Mucosa of rectum (tissue), 2 donors: ENCODE results near the gene KRTAP9-6.
"Not testable (repeated sequence)": the region's sequence is repeated elsewhere in the genome, so short reads cannot be mapped to it uniquely, and the experiment has no call there.

ENCODE experiments used
- H3K27ac ChIP-seq, 2 donors: one replicate each; pipeline ENCODE4 v1.7.0; 2013; ENCODE audit warnings: inconsistent platforms in 2 of 2, low read depth in 2 of 2, low read length in 2 of 2
- H3K27me3 ChIP-seq, 2 donors: one replicate each; pipeline ENCODE4 v1.7.0; 2013; ENCODE audit warnings: low read length in 2 of 2; ENCODE audit not compliant: control insufficient read depth in 2 of 2, insufficient read depth in 2 of 2
- H3K36me3 ChIP-seq, 2 donors: one replicate each; pipeline ENCODE4 v1.7.0; 2013; ENCODE audit warnings: low read length in 2 of 2; ENCODE audit not compliant: control insufficient read depth in 2 of 2, insufficient read depth in 2 of 2
- H3K4me1 ChIP-seq, 2 donors: one replicate each; pipeline ENCODE4 v1.7.0; 2013; ENCODE audit warnings: low read length in 2 of 2, mild to moderate bottlenecking in 1 of 2; ENCODE audit not compliant: control insufficient read depth in 2 of 2, insufficient read depth in 2 of 2
- H3K4me3 ChIP-seq, 2 donors: one replicate each; pipeline ENCODE4 v1.7.0; 2013; ENCODE audit warnings: low read length in 2 of 2
- H3K9ac ChIP-seq, 2 donors: one replicate each; pipeline ENCODE4 v1.7.0; 2013; ENCODE audit warnings: low read length in 2 of 2, low read depth in 1 of 2, mild to moderate bottlenecking in 1 of 2
- H3K9me3 ChIP-seq, 2 donors: one replicate each; pipeline ENCODE4 v1.7.0; 2013; ENCODE audit warnings: low read length in 2 of 2; ENCODE audit not compliant: control insufficient read depth in 2 of 2
- donor health status: healthy.
- donor health status: Normal muscosa, but diverticular disease.

Gene KRTAP9-6

DNA sequence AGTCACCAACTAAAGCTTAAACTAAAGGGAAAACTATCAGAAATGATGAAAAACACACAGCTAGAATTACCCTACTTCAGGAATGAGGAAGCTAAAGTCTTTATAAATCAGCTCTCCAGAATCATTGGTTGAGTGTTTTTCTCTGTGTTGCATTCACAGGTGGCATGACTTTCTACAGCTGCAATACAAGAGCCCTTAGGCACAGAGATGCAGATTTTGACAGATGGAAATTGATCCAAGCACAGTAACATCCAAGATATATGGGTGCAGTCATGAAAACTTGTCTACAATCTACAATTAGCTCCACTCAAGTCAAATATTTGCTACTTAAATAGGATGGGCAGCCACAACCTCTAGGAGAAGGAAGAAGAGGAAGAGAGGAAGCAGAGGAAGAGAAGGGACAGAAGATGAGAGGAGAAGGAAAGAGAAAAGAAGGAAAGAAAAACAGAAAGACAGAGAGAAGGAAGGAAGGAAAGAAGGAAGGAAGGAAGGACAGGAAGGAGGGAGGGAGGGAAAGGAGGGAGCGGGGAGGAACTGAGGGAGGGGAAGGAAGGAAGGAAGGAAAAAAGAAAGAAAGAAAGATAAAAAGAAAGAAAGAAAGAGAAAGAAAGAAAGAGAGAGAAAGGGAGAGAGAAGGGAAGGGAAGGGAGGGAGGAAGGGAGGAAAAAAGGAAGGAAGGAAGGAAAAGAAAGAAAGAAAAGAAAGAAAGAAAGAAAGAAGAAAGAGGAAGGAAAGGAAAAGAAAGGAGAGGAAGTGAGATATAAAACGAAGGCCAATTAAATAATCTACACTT lies 18.0 kb upstream of the KRTAP9-6 start:
- H3K4me1 ChIP-seq, H3K4me3 ChIP-seq, H3K9me3 ChIP-seq, H3K9ac ChIP-seq, H3K36me3 ChIP-seq, H3K27ac ChIP-seq, H3K27me3 ChIP-seq: not testable (repeated sequence)

DNA sequence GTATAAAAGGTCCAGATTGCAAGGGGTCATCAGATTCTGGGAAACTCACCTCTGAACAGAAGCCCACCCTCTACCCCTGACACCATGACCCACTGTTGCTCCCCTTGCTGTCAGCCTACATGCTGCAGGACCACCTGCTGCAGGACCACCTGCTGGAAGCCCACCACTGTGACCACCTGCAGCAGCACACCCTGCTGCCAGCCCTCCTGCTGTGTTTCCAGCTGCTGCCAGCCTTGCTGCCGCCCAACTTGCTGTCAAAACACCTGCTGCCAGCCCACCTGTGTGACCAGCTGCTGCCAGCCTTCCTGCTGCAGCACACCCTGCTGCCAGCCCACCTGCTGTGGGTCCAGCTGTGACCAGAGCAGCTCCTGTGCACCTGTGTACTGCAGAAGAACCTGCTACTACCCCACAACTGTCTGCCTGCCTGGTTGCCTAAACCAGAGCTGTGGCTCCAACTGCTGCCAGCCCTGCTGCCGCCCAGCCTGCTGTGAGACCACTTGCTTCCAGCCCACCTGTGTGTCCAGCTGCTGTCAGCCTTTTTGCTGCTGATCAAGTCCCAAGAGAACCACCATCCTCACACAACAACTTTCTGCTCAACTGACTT lies 15.4 kb upstream of the KRTAP9-6 start, which contains the start of gene KRTAP9-4:
KRTAP9-4 (plus strand) TSS at position 51 of the 604 bp plus-strand sequence; CDS start at position 85, 34 bp downstream.
- not testable (repeated sequence) for H3K9me3 ChIP-seq, H3K4me3 ChIP-seq, H3K4me1 ChIP-seq, H3K9ac ChIP-seq, H3K27me3 ChIP-seq, H3K36me3 ChIP-seq, H3K27ac ChIP-seq

DNA sequence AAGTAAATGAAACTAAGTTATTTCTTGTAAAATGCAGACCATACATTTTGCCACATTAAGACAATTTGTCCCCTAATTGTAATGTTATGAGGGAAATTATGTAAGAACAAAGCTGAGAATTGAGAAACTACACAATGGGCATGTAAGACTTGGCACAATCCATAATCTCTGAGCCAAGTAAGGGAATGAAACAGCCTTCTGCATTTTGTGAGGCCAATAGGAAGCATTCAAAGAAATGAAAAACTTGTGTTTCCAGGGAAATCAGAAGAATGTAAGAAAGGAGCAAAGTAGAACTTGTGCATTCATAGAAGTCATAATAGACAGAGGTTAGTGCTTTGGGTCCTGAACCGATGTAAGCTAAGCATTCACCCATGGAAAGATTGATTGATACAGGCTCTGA lies 13.9 kb upstream of the KRTAP9-6 start:
- no peak overlapping the region for H3K27ac ChIP-seq
- H3K27me3 ChIP-seq = peaks cover 5 to 6% of the 10 kb centered on the region in 2 donors
- H3K4me3 ChIP-seq = no peak overlapping the region
- no peaks in the 10 kb centered on the region for H3K9me3 ChIP-seq
- no peaks in the 10 kb centered on the region for H3K36me3 ChIP-seq
- no peak overlapping the region for H3K9ac ChIP-seq
- no peaks in the 10 kb centered on the region for H3K4me1 ChIP-seq

DNA sequence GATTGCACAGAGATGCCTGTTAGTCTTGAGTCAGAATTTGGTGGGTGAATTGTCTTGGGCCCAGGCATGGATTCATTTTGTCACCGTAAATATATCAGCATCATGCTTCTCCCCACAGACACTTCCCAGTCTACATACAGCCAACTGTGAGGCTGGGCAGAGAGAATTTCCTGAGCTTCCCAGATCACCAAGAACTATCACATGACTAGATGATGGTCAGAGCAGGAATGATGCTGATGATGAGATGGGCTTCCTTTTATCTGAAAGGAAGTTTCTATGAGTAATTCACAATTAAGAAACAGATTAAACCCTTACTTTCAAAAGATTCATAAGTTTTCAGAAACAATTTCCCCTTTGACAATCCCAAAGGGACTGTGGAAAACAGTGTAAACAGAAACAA lies 10.3 kb upstream of the KRTAP9-6 start:
- peaks cover 11 to 18% of the 10 kb centered on the region in 2 donors for H3K27me3 ChIP-seq
- no peak overlapping the region for H3K4me3 ChIP-seq
- H3K36me3 ChIP-seq = no peaks in the 10 kb centered on the region
- no peak overlapping the region for H3K27ac ChIP-seq
- no peaks in the 10 kb centered on the region for H3K4me1 ChIP-seq
- no peaks in the 10 kb centered on the region for H3K9me3 ChIP-seq
- no peak overlapping the region for H3K9ac ChIP-seq

DNA sequence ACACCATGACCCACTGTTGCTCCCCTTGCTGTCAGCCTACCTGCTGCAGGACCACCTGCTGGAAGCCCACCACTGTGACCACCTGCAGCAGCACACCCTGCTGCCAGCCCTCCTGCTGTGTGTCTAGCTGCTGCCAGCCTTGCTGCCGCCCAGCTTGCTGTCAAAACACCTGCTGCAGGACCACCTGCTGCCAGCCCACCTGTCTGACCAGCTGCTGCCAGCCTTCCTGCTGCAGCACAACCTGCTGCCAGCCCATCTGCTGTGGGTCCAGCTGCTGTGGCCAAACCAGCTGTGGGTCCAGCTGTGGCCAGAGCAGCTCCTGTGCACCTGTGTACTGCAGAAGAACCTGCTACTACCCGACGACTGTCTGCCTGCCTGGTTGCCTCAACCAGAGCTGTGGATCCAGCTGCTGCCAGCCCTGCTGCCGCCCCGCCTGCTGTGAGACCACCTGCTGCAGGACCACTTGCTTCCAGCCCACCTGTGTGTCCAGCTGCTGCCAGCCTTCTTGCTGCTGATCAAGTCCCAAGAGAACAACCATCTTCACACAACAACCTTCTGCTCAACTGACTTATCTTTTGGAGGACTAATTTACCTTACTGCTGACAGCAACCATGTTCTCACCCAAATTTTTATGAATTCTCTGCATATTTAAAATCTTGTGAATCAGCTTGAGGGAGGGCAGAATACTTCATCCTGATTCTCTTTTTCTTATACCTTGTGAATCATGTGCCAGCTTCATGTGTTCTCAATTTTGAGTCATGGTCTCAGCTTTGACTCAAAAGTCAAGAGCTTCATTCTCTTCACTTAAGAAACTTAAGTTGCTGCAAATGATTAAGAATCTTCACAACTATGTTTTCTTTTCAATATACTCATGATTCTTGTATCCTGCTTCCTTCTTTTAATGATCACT lies 9.5 kb upstream of the KRTAP9-6 start, which contains the start of gene KRTAP9-9:
KRTAP9-9 (plus strand) TSS at position 4 of the 910 bp plus-strand sequence.
- not testable (repeated sequence) for H3K27ac ChIP-seq, H3K36me3 ChIP-seq, H3K9me3 ChIP-seq, H3K9ac ChIP-seq, H3K4me3 ChIP-seq, H3K4me1 ChIP-seq
- peaks cover 11 to 18% of the 10 kb centered on the region in 2 donors for H3K27me3 ChIP-seq

DNA sequence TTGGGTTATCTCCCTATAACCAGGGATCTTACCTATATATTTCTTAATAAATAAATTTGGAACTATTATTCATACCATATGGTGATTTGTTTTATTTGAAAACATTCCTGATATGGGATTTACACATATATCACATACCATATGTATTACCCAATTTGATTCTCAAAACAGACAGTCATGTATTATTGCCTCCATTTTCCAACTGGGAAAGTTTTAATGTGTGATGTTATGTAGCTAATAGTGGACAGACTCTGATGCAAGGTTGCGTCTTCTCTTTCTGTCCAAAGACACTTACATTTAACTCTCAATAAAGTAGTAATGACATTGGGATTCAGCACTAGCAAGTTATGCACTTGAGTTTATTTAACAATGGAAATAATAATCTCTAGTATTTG lies 8.9 kb upstream of the KRTAP9-6 start:
- H3K36me3 ChIP-seq = no peaks in the 10 kb centered on the region
- no peak overlapping the region for H3K9ac ChIP-seq
- peaks cover 9 to 18% of the 10 kb centered on the region in 2 donors for H3K27me3 ChIP-seq
- H3K27ac ChIP-seq = no peak overlapping the region
- no peak overlapping the region for H3K4me3 ChIP-seq
- H3K4me1 ChIP-seq = no peaks in the 10 kb centered on the region
- H3K9me3 ChIP-seq = no peaks in the 10 kb centered on the region

DNA sequence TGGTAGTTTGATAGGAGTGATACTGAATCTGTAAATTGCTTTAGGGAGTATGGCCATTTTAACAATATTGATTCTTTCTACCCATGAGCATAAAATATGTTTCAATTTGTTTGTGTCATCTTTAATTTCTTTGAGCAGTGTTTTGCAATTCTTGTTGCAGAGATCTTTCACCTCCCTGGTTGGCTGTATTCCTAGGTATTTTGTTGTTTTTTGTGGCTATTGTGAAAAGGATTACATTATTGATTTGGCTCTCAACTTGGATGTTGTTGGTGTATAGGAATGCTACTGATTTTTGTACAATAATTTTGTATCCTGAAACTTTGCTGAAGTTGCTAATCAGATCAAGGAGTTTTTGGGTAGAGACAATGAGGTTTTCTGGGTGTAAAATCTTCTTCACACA lies 6.8 kb upstream of the KRTAP9-6 start:
- Histone ChIP-seq H3K9ac (no peak overlapping the region), H3K9me3 (no peaks in the 10 kb centered on the region), H3K36me3 (no peaks in the 10 kb centered on the region), H3K4me3 (no peak overlapping the region), H3K27ac (no peak overlapping the region), H3K27me3 (peaks cover 14% of the 10 kb centered on the region in 2 donors), H3K4me1 (no peaks in the 10 kb centered on the region)

DNA sequence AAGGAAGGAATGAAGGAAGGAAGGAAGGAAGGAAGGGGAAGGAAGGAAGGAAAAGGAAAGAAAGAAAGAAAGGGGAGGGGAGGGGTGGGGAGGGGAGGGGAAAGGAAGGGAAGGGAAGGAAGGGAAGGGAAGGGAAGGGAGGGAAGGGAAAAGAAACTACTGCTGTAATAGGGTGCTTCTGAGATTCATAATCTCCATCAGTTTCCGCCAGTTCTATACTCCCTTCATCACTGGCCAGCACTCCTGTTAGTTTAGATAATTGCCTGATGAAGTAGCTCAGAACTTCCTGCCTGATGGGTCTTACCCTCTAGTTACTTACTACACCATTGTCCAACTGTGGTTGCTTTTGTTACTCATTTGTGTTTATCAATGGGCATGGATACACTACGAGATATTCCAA lies 2.0 kb upstream of the KRTAP9-6 start:
- H3K36me3 ChIP-seq = no peaks in the 10 kb centered on the region
- peaks cover 2 to 10% of the 10 kb centered on the region in 2 donors for H3K27me3 ChIP-seq
- H3K9ac ChIP-seq = no peak overlapping the region
- H3K4me3 ChIP-seq = no peak overlapping the region
- H3K4me1 ChIP-seq = no peaks in the 10 kb centered on the region
- H3K9me3 ChIP-seq = no peaks in the 10 kb centered on the region
- no peak overlapping the region for H3K27ac ChIP-seq

DNA sequence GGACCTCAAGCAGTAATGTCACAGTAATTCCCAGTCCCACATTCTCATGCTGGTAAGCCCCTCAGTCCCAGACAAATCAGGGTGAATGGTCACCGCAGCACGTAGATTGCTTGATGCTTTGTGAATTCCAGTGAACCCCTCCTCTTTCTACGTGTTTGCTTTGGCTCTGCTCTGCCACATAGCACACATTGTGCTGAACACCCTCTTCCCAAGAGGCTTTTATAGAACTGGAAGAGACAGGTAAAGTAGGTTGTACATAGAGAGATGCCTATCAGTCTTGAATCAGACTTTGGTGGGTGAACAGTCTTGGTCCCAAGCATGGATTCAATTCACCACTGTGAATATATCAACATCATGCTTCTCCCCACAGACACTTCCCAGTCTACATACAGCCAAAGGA lies 579 bp upstream of the KRTAP9-6 start:
- Histone ChIP-seq H3K4me3 (no peak overlapping the region), H3K9me3 (no peaks in the 10 kb centered on the region), H3K4me1 (no peaks in the 10 kb centered on the region), H3K27me3 (peaks cover 0 to 10% of the 10 kb centered on the region in 2 donors), H3K9ac (no peak overlapping the region), H3K27ac (no peak overlapping the region), H3K36me3 (no peaks in the 10 kb centered on the region)

DNA sequence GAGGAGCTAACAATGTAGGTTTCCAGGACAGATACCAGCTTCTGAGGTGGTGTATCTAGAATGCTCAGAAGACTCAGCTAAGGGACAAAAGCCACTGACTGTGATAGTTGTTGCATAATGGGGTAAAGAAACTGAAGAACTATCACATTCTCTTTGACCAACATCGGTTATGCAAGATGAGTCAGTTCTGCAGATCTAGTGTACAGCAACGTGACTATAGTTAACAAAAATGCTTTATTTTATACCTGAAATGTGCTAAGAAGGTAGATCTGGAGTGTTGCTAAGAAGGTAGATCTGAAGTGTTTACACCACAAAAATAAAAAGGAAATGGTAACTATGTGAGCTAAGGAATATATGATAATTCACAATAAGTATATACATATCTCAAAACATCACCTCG lies 2.5 kb downstream of the KRTAP9-6 start:
- H3K4me3 ChIP-seq = no peak overlapping the region
- H3K4me1 ChIP-seq = no peaks in the 10 kb centered on the region

More for the DNA sequence above, 2.5 kb downstream of the KRTAP9-6 start:
- peaks cover 0 to 6% of the 10 kb centered on the region in 2 donors for H3K27me3 ChIP-seq
- no peaks in the 10 kb centered on the region for H3K9me3 ChIP-seq
- H3K36me3 ChIP-seq = no peaks in the 10 kb centered on the region
- H3K9ac ChIP-seq = no peak overlapping the region
- H3K27ac ChIP-seq = no peak overlapping the region
